ENCODE measurements around the gene PARD3. TPM values are rescaled to one million over a fixed set of nuclear protein-coding genes. Genes with fewer than 3 reads are reported as not detected.

Gene PARD3
- polyA plus RNA-seq, 3 donors, result 0.51 TPM; not detected in 2

GRCh38 chr10:34180749-34181148 is 634.3 kb downstream of the PARD3 start:
- no peak overlapping the region for H3K4me3 ChIP-seq (replicated peaks in 1 of 3; ENCODE audit: low read depth in 2 of 3, low read length in 3 of 3)
- no peaks in the 10 kb centered on the region for H3K36me3 Mint-ChIP-seq
- H4K20me1 ChIP-seq (ENCODE audit: insufficient read depth, low read length), result no peaks in the 10 kb centered on the region
- TF ChIP-seq CTCF (IDR thresholded peaks at IDR 0.05), result no peak
- no peak overlapping the region for H3K27ac Mint-ChIP-seq
- intact Hi-C loops (cut with micrococcal nuclease), result no loop called here
- H3K4me3 Mint-ChIP-seq, result no peak overlapping the region
- no peak for DNase-seq
- H3K9ac ChIP-seq (ENCODE audit: insufficient read depth, low read length, poor library complexity, severe bottlenecking), result no peak overlapping the region
- H3K79me2 ChIP-seq (ENCODE audit: insufficient read depth, low read length), result no peaks in the 10 kb centered on the region
- no peak overlapping the region for H2AFZ ChIP-seq (ENCODE audit: insufficient read depth, low read depth, low read length, poor library complexity, severe bottlenecking)
- H3K4me2 ChIP-seq (replicated peaks; ENCODE audit: extremely low read depth, low read length, poor library complexity, severe bottlenecking), result no peak overlapping the region
- H3K9me3 ChIP-seq (replicated peaks in 1 of 2; ENCODE audit: control insufficient read depth in 1 of 2, insufficient read depth in 1 of 2, low read length in 2 of 2), result no peaks in the 10 kb centered on the region
- WGBS (ENCODE audit: insufficient coverage), result 100% methylated on average over 1 of the region's 2 CpGs
- no peaks in the 10 kb centered on the region for H3K36me3 ChIP-seq (replicated peaks in 1 of 2; ENCODE audit: control insufficient read depth in 1 of 2, insufficient read depth in 2 of 2, low read length in 2 of 2)
- H3K27ac ChIP-seq (ENCODE audit: low read depth in 1 of 2, low read length in 2 of 2), result no peak overlapping the region
- H3K9me3 Mint-ChIP-seq, result peaks cover 0 to 4% (median 0%) of the 10 kb centered on the region in 7 donors
- H3K27me3 Mint-ChIP-seq (ENCODE audit: low read depth in 3 of 3), result peaks cover 0 to 2% (median 1%) of the 10 kb centered on the region in 3 donors
- no peaks in the 10 kb centered on the region for H3K27me3 ChIP-seq (ENCODE audit: control insufficient read depth in 2 of 2, insufficient read depth in 2 of 2, low read length in 2 of 2)
- peaks cover under 1% of the 10 kb centered on the region in 2 donors for H3K4me1 ChIP-seq (ENCODE audit: control insufficient read depth in 1 of 2, insufficient read depth in 2 of 2, low read length in 2 of 2)
- peaks cover 5% of the 10 kb centered on the region for H3K4me1 Mint-ChIP-seq

GRCh38 chr10:34179280-34179679 is 635.8 kb downstream of the PARD3 start:
- no peak overlapping the region for H3K27ac Mint-ChIP-seq
- no peaks in the 10 kb centered on the region for H4K20me1 ChIP-seq (ENCODE audit: insufficient read depth, low read length)
- H3K4me1 Mint-ChIP-seq, result peaks cover 5% of the 10 kb centered on the region
- peaks cover 0 to 4% (median 0%) of the 10 kb centered on the region in 7 donors for H3K9me3 Mint-ChIP-seq
- WGBS (ENCODE audit: insufficient coverage), result no CpG with 5 or more reads among the region's 3 CpGs
- no peak overlapping the region for H3K9ac ChIP-seq (ENCODE audit: insufficient read depth, low read length, poor library complexity, severe bottlenecking)
- H3K27me3 ChIP-seq (ENCODE audit: control insufficient read depth in 2 of 2, insufficient read depth in 2 of 2, low read length in 2 of 2), result no peaks in the 10 kb centered on the region
- H3K9me3 ChIP-seq (replicated peaks in 1 of 2; ENCODE audit: control insufficient read depth in 1 of 2, insufficient read depth in 1 of 2, low read length in 2 of 2), result no peaks in the 10 kb centered on the region
- H3K4me3 Mint-ChIP-seq, result no peak overlapping the region
- no peaks in the 10 kb centered on the region for H3K79me2 ChIP-seq (ENCODE audit: insufficient read depth, low read length)
- H3K4me2 ChIP-seq (replicated peaks; ENCODE audit: extremely low read depth, low read length, poor library complexity, severe bottlenecking), result no peak overlapping the region
- H3K4me3 ChIP-seq (replicated peaks in 1 of 3; ENCODE audit: low read depth in 2 of 3, low read length in 3 of 3), result no peak overlapping the region
- H3K36me3 Mint-ChIP-seq, result no peaks in the 10 kb centered on the region
- H3K27me3 Mint-ChIP-seq (ENCODE audit: low read depth in 3 of 3), result peaks cover 0 to 2% (median 1%) of the 10 kb centered on the region in 3 donors
- no peak overlapping the region for H2AFZ ChIP-seq (ENCODE audit: insufficient read depth, low read depth, low read length, poor library complexity, severe bottlenecking)
- H3K4me1 ChIP-seq (ENCODE audit: control insufficient read depth in 1 of 2, insufficient read depth in 2 of 2, low read length in 2 of 2), result no peaks in the 10 kb centered on the region
- no peak overlapping the region for H3K27ac ChIP-seq (ENCODE audit: low read depth in 1 of 2, low read length in 2 of 2)
- intact Hi-C loops (cut with micrococcal nuclease), result no loop called here
- no peaks in the 10 kb centered on the region for H3K36me3 ChIP-seq (replicated peaks in 1 of 2; ENCODE audit: control insufficient read depth in 1 of 2, insufficient read depth in 2 of 2, low read length in 2 of 2)
- DNase-seq, result no peak
- no peak for TF ChIP-seq CTCF (IDR thresholded peaks at IDR 0.05)

All from CD14-positive monocyte (primary cell).